ENCODE measurements around the gene CEACAM5. TPM values are rescaled to one million over a fixed set of nuclear protein-coding genes. Genes with fewer than 3 reads are reported as not detected.

The CEACAM5 gene
- total RNA-seq, result not detected in 2 replicates

GRCh38 chr19:41708481-41708880 is at the start of gene CEACAM5:
Gene CEACAM5, plus strand, starts transcription at chr19:41708626. Its CDS starts 106 bp downstream, at chr19:41708732.

DNA sequence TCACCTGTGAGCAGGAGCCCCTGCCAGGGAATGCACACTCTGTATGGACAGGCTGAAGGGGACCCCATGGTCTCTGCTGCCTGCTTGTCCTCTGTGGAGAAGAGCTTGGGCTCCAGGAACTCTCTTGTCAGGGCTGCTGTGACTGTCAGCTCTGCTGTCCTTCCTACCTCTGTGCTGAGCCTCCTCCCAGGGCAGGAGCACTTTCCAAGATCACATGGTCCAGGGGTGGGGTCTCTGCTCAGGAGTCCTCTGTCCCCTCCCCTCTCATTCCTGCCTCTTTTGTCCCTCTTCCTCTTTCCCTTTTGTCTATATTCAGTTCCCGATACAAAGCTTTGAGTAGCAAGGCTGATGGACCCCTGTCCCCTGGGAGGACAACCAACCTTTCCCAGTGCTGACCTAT is 20.3 kb upstream of the CEACAM5 start, which contains the start of gene CEACAM7:
CEACAM7 (minus strand) TSS at position 173 of the 400 bp plus-strand sequence; CDS start at position 68, 105 bp downstream.

GRCh38 chr19:41755328-41755913 is 47.0 kb downstream of the CEACAM5 start, which contains the start of gene CEACAM6:
Gene CEACAM6, plus strand, starts transcription at chr19:41755530. Its CDS starts 109 bp downstream, at chr19:41755639.

Other genes with a start within 250 kb of the CEACAM5 start
- gene CEACAM21, start 132.5 kb upstream of the CEACAM5 start, total RNA-seq, result not detected in 2 replicates
- gene CEACAM4, start 81.6 kb upstream of the CEACAM5 start, total RNA-seq, result not detected in 2 replicates
- not detected in 2 replicates for gene CEACAM7, start 20.4 kb upstream of the CEACAM5 start, total RNA-seq
- not detected in 2 replicates for gene CEACAM6, start 46.9 kb downstream of the CEACAM5 start, total RNA-seq
- not detected in 2 replicates for gene CEACAM3, start 88.0 kb downstream of the CEACAM5 start, total RNA-seq
- gene LYPD4, start 136.1 kb downstream of the CEACAM5 start, total RNA-seq, result not detected in 2 replicates
- not detected in 2 replicates for gene DMRTC2, start 136.4 kb downstream of the CEACAM5 start, total RNA-seq
- gene RPS19, start 151.6 kb downstream of the CEACAM5 start, total RNA-seq, result 442 and 1,330 TPM in 2 replicates
- gene CD79A, start 168.7 kb downstream of the CEACAM5 start, total RNA-seq, result not detected in 2 replicates
- gene ARHGEF1, start 174.6 kb downstream of the CEACAM5 start, total RNA-seq, result 30.9 and 45.7 TPM in 2 replicates
- under 0.01 TPM in 1 of 2 replicates, not detected in the other for gene ERFL, start 219.8 kb downstream of the CEACAM5 start, total RNA-seq